Measurements from ENCODE around the gene RARB.

The RARB gene

DNA sequence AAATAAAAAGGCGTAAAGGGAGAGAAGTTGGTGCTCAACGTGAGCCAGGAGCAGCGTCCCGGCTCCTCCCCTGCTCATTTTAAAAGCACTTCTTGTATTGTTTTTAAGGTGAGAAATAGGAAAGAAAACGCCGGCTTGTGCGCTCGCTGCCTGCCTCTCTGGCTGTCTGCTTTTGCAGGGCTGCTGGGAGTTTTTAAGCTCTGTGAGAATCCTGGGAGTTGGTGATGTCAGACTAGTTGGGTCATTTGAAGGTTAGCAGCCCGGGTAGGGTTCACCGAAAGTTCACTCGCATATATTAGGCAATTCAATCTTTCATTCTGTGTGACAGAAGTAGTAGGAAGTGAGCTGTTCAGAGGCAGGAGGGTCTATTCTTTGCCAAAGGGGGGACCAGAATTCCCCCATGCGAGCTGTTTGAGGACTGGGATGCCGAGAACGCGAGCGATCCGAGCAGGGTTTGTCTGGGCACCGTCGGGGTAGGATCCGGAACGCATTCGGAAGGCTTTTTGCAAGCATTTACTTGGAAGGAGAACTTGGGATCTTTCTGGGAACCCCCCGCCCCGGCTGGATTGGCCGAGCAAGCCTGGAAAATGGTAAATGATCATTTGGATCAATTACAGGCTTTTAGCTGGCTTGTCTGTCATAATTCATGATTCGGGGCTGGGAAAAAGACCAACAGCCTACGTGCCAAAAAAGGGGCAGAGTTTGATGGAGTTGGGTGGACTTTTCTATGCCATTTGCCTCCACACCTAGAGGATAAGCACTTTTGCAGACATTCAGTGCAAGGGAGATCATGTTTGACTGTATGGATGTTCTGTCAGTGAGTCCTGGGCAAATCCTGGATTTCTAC is at the start of gene RARB:
Gene RARB, plus strand, starts transcription at position 322 of the 847 bp plus-strand sequence. Its CDS starts 469 bp downstream, at position 791.
- DNase-seq (ENCODE audit: low read depth): no peak

DNA sequence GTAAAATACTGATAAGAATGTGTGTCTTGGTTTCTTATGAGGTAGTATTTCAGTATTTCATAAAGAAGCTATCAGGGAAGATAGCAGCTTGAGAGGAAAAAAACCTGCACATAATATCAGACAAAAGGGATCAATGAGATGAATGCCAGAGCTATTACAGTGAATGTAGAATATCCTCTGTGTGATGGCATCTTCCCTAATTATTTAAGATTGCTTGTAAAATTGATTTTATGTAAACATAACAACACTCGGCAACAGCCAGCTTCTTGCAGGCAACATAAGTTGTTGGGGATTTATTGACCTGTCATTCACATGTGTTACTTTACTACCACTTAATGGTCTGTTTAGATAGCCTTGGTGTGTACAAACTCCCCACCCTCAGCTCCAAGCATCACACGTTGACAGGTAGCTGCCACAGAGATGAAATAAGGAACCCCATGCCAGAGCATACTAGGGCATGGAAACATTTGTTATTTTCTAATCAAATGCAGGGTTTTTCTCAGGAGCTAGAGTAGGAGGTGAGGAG is 49.2 kb upstream of the RARB start:
- no peak for DNase-seq (ENCODE audit: low read depth)

DNA sequence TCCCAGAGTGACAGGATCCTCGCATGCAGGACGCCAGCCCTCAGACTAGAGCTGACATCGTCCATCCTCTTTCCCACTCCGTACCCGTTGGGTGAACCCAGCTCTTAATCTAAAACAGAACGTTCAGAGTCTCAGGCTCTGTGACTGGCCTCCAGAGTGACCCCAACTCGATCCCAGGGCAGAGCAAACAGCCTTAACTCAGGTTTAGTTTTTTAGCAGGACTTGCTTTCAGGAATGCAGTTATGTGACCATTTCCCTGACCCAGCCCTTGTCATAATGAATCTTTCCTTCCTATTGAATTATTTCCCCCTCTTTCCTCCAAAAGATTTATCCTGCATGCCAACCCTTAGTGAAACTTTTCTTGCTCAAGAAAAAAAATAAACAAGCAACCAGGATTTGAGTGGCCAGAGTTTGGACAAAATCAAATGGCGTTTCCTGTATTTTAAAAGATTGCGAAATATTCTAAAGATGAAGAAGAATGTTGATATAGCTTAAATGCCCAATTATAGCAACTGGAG is 47.8 kb upstream of the RARB start:
- no peak for DNase-seq (ENCODE audit: low read depth)

DNA sequence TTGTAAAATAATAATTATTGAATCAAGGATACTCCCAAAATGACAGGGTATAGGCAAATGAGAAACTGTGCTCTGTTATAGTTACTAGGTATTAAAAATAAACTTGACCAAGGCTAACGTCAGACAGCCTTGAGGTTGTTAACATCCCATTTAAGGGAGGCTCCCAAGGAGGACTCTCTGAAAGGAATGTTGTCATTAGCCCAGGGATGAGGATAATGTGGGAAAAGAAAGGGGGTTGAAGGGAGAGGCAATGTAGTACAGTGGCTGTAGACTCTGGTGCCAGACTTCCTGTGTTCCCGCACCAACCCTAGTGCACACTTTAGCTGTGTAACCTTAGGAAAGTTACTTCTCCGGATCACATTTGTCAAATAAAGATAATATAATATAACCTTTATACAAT is 47.0 kb upstream of the RARB start:
- DNase-seq (ENCODE audit: low read depth): no peak

DNA sequence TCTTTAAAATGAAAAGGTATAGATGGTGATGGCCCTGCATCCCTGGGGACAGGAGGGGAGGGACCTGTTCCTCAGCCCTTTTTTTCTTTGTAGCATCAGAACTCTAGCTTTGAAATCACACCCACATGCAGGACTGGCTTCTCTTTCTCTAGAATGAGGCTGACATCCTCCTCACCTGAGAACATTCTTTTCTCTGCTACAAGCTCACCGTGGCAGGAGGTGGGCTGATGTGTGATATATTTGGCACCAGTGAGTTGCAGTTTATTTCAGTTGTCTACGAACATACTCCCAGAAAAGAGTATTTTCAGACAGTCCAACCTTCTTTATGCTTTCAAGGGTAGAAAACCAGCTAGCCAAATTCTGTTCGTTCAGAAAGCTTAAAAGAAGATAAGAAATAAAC is 43.6 kb upstream of the RARB start:
- no peak for DNase-seq (ENCODE audit: low read depth)

DNA sequence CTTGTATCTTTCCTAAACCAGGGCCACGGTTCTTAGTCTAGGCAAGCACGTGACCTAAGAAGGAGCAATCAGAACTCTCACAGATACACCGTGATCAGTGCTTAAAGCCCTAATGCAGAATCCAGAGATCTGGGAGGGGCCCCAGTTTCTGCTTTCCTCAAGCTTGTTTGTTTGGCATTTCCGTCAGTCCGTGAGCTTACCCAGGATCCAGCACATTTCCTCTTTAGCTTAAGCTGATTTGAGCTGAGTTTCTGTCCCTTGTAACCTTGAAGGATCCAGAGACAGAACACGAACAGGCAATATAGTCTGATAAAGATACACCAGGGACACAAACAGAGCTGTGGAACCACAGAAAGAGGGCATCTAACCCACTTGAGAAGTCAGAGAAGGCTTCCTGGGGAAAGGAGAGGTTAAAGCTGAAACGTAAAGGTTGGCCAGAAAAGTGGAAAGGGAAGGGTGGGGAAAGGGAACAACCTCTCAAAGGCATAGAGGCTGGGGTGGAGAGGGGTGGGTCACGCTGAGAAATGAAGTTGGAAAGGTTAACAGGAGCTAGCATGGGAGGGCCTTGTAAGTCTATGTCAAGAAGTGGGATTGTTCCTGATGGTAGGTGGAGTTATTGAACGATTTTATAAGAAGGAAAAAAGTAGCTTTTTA is 42.1 kb upstream of the RARB start:
- DNase-seq (ENCODE audit: low read depth): no peak

DNA sequence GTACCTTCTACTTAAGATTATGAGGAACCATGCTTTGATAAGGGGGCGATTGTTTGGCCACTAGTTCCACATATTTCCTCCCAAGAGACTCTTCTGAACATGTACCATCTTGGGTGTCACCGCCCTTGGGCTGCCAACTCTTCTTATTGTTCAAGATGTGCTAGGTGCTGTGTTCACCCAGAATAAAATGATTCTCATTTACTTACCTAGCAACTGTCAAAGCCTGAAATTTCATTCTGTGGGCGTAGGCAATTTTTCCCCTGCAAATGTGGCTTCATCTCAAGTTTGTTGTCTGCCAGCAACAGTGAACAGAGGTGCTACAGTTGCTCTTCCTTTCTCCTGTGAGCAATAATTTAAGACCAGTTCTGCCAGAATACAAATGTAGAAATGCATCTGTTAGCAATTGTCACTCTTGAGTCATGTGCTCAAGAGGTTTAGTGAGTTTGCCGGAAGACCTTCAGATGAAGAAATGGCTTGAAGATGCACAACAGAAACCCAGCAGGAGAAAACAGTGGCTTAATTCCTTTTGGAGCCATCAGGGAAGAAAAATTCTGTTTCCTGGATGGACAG is 41.3 kb upstream of the RARB start:
- DNase-seq (ENCODE audit: low read depth): no peak

DNA sequence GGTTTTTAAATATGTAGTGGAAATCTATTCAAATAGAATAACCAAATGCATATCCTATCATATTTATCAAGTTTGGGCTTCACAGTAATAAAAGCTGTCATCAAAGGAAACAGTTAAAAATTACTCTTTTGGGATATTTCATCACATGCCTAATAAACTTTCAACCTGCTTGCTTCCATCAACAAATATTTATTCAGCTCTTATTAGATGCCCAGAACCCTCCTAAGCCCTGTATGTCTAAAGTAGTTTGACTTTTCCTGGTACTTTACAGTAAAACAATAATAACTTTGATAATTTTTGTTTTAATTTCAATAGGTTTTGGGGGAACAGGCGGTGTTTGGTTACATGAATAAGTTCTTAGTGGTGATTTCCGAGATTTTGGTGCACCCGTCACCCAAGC is 37.5 kb upstream of the RARB start:
- no peak for DNase-seq (ENCODE audit: low read depth)

DNA sequence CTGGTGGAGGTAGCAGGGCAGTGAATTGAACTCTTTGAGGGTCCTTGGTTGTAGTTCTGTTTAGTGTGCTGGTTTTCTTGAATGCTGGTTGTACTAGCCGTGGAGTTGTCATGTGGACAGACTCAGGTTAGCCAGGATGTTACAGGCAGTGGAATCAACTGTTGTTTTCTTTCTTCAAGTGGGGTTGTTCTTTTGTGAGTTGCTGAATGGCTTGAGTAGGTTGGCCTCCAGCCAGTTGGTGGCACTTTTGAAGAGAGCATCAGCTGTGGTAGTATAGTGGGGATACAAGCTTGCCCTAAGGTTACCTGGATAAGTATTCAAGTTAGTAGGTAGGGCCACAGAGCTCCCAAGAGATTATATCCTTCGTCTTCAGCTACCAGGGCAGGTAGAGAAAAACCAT is 31.8 kb upstream of the RARB start:
- no peak for DNase-seq (ENCODE audit: low read depth)

DNA sequence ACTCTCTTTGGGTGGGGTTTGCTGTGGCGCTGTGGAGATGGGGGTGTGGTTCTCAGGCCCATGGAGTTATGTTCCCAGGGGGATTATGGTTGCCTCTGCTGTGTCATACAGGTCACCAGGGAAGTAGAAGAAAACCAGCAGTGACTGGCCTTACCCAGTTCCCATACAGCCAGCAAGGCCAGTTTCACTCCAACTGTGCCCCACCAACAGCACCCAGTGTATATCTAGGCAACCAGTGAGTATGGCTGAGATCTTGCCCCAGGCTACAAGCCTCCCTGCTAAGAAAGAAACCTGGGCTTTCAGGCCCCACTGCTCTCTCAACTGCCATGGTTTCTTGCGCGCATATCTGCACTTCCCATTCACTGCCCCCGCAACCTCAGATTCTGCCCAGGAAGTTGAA is 31.4 kb upstream of the RARB start:
- DNase-seq (ENCODE audit: low read depth): no peak

DNA sequence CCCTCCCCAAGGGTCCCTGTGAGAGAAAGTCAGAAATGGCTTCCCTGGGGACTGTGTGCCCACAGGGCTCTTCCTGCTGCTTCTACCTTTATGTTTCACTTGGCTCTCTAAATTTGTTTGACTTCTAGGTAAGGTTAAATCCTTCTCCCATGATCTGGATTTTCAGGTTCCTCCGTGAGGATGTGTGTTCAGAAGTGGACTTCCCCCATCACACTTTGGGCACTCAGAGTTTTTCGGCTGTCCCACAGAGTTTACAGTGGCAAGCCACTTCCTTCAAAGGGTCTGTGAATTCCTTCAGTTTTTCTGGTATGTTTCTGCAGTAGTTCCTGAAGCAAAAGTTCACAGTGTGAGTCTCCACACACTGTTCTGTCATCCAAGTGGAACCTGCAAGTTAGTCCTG is 30.9 kb upstream of the RARB start:
- DNase-seq (ENCODE audit: low read depth): no peak

DNA sequence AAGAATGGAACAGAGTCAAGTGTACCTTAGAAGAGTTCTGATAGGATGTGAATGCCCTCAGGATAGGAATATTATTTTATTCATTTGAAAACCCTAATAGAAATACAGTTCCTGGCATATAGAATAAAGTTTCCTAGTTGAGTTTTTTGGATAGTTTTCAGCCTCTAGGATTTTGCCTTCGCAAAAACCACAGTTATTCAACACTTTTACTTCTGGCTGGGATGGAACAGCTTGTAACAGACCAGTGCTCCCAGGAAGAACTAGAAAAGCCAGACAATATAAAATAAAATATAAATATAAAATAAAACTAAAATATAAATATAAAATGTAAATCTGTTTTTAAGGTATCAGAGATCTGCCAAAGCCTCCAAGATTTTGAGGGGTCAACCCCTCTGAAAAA is 27.5 kb upstream of the RARB start:
- no peak for DNase-seq (ENCODE audit: low read depth)

DNA sequence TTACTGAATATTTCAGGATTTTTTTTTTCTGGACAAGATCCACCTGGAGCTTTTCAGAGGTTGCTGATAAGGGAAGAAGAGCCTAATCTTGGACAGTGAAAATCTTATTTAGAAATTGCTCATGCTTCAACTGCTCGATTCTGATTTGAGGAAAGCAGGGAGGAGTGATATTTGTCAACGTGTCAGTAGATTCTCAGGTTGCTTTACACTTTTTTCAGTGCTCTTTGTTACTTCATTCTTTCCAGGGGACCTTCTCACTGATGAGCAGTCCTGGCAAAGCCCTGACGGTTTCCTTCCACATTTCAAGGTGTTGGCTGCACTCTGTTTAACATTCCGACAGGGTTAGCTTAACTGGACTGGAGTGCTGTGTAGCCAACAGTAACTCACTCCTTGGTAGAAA is 24.1 kb upstream of the RARB start:
- DNase-seq (ENCODE audit: low read depth): no peak

DNA sequence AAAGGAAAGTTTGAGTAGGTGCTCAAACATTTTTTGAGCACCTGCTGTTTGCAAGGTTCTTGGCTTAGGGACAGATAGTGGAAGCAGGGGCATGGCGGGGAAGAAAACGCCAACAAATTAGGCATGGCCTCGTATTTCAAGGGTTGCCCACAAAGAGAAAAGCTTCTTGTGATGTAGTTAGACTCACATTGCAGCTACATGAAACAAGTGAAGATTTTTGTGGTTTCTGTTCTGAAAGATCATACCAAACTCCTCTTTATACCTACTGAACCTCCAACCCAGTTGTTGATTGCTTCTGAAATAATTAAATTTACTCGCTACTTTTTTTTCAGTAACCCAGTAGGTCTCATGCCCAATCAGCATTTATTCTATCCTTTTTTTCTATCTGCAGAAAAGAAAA is 23.5 kb upstream of the RARB start:
- DNase-seq (ENCODE audit: low read depth): no peak

DNA sequence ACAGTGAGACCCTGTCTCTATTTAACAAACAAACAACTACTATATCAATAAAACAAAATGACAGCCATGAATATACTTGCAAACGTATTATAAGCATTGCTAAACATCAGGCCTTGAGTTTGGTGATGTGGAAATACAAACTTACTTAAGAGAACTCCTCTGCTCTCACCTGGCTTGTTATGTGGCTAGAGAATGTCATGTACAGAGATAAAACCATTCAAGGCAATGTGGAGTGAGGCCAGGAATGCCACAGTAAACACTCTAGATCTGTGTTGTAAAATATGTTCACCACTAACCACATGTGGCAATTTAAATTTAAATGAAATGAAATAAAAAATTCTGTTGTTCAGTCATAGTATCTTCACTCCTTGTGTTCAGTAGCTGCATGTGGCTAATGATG is 22.7 kb upstream of the RARB start:
- no peak for DNase-seq (ENCODE audit: low read depth)

DNA sequence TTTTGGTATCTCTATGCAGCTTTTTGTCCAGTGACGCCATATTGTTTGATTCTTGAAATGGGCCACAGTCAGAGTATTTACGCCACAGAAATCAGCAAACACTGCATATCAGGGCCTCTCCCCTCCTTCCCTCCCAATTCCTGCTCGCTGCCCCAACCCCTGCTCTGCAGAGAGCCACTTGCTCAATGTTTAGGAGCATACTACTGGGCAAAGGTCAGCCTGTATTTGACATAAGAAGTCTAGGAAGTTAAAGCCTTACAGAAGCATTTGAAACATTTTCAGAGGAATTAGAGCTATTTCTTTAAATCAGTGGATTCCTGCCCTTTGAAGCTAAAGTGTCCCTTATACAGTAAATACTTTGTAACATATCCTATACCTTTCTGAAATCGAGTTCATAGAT is 17.4 kb upstream of the RARB start:
- no peak for DNase-seq (ENCODE audit: low read depth)

DNA sequence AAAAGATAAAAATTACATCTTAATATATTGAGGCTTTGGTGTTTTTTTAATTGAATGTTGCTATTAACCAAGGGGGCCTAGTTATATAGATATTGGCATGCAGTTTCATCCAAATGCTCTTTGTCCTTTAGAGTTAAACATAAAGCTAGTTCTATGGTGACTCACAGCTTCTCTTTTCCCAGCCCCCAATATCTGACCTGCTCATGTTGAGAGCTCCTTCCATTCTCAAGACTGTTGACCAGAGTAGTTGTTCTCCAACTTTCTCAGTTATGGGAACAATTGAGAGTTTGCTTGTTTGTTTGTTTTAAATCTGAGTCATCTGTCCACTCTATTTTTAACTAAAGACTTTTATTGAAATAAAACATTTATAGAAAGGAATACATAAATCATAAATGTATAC is 15.8 kb upstream of the RARB start:
- DNase-seq (ENCODE audit: low read depth): no peak

DNA sequence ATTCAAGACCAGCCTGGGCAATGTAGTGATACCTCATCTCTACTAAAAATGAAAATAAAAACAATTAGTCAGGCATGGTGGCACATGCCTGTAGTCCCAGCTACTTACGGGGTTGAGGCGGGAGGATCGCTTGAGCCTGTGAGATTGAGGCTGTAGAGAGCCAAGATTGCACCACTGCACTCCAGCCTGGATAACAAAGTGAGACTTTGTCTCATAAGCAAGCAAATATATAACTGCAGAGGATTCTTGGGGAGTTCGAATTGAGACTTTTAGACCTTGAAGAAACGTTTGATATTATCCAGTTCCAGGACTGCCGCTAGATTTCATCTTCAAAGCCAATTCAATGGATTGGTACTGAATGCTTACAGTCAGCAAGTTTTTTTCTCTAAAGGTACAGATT is 11.9 kb upstream of the RARB start:
- DNase-seq (ENCODE audit: low read depth): no peak

DNA sequence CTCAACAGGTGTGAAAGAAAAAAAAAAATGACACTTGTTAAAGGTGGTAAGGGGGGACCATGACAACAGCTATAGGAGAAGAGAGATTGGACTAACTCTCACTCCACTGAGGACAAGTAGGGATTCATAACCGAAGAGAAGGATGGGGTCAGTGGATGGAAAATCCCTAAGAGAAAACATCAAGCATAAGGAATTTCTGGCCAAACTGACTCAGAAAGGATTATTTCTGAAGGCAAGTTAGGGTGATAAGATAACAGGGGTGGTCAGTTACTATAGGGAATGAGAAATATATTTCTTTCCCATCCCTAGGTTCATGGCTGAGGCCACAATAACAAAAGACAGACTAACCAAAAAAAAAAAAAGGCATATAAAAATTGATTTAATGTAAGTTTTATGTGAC is 9.5 kb upstream of the RARB start:
- no peak for DNase-seq (ENCODE audit: low read depth)

DNA sequence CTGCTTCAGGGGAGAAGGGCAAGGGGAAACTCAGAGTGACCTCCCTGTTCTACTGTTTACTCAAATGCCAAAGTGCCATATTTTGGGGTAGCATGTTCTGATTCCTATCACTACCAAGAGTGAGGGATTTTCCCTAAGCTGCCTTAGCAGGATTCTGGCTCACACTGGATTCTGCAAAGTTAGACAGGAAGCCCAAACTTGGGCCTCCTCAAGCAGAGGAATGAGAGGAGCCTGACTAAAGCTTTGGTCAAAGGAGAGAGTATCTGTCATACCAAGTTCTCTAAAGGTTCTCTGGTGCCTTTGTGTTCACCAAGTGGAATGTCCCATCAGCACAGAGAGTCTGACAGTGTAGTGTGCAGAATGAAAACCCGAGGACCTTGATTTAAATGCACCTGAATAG is 8.8 kb upstream of the RARB start:
- no peak for DNase-seq (ENCODE audit: low read depth)

DNA sequence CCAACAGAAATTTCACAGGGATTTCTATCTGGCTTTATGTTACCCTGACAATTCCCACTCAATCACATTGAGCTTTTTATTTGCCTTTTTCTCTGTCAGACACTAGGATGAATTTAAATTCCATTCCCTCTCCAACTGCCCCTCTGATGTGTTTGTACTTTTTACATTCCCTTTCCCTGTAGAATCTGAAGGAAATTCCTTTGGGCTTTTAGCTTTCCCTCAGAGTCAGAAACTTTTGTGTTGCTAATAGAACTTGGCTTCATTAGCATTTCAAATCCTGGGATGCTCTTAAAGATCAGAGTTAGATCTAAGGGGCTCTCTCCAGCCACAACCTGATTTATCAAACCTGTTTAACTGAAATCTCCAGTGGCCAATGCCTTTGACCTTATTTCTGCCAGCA is 7.9 kb upstream of the RARB start:
- DNase-seq (ENCODE audit: low read depth): no peak

DNA sequence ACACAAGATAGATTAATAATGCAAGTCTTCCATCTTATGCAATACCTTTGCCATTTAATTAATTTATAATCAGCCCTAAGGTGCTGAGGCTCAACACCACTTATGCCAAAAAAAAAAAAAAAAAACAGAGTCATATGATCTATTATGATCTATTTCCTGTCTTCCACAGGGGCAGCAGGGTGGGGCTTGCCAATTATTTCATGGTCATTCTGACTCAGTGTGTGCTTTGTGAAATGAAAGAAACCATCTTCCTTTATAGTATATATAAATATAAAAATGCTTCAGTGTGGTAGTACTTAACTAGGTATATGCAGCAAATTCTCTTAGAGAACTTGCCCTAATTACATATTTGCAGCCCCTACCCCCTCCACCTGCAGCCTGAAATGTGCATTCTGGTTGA is 7.2 kb upstream of the RARB start:
- DNase-seq (ENCODE audit: low read depth): no peak

DNA sequence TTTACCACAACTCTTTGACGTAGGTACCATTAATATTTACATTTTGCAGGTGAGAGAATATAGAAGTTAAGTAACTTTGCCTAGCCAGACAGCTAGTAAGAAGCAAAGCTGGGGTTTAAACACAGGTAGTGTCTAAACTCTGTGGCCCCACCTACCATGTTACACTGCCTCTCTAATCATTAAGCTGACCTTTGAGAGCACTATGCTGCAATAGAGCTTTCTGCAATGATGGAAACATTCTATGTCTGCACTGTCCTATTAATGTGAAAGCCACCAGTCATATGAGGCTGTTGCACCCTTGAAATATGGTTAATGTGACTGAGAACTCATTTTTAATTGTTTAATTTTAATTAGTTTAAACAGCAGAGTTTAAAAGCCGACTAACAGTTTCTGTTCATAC is 6.3 kb upstream of the RARB start:
- DNase-seq (ENCODE audit: low read depth): no peak
